NCI-H187 (cell line): ENCODE measurements around the gene PTOV1.

ENCODE experiments used
- DNase-seq, 2 experiments: peaks; one replicate each; lab custom pipeline; 2025; lab: John Stamatoyannopoulos, UW

PTOV1 gene

DNA sequence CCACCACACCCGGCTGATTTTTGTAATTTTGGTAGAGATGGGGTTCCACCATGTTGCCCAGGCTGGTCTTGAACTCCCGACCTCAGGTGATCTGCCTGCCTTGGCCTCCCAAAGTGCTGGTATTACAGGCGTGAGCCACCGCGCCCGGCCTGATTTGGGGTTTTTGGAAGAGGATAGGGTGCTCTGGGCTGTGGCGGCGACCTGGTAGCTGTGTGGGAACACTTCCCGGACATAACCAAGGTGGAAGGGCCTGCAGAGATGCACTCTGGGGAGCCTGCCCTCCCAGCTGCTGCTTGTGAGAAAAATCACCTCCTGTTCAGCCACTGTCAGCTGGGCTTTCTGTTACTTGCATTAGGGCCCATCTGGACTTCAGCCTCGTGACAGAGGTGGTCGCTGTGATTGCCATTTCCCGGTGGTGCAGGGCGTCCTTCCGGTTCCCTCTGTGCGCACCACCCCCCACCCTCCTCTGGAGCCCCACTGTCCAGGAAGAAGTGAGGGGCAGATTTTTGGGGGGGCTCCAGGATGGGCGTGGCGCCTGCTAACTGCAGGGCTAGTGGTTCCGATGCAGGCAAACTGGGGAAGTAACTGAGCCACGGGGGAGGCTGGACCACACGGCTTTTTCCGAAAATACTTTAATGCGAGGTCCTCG, 38.2 kb downstream of the PTOV1 start:
- DNase-seq, result no peak

DNA sequence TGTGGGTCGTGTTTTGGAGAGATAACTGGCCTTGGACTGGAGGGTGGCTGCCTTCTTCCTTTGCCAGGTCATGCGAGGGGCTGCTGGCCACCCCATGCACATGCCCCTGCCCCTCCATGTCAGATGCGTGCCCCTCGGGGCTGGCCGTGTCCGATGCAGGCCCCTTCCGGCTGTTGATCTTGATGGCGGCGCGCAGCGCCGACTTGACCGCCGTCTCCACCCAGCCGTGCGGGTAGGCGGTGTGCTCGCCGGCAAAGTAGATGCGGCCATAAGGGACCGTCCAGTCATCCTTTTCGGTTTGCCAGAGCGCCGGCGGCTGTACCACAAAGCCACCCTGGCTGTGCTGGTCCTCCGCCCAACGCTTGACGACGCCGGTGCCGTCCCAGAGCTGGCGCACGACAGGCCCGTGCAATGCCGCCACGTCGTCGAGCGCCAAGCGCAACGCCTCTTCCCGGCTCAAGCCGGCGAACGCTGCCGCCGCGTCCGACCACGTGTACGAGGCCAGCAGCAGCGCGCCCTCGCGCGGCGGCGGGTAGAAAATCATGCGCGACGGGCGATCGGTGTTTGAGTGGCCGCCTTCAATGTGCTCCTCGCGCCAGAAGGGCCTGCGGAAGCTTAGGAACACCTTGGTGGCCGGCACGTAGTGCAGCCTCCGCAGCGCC, 38.9 kb downstream of the PTOV1 start:
- DNase-seq, result peak; percentile 72 to 73

DNA sequence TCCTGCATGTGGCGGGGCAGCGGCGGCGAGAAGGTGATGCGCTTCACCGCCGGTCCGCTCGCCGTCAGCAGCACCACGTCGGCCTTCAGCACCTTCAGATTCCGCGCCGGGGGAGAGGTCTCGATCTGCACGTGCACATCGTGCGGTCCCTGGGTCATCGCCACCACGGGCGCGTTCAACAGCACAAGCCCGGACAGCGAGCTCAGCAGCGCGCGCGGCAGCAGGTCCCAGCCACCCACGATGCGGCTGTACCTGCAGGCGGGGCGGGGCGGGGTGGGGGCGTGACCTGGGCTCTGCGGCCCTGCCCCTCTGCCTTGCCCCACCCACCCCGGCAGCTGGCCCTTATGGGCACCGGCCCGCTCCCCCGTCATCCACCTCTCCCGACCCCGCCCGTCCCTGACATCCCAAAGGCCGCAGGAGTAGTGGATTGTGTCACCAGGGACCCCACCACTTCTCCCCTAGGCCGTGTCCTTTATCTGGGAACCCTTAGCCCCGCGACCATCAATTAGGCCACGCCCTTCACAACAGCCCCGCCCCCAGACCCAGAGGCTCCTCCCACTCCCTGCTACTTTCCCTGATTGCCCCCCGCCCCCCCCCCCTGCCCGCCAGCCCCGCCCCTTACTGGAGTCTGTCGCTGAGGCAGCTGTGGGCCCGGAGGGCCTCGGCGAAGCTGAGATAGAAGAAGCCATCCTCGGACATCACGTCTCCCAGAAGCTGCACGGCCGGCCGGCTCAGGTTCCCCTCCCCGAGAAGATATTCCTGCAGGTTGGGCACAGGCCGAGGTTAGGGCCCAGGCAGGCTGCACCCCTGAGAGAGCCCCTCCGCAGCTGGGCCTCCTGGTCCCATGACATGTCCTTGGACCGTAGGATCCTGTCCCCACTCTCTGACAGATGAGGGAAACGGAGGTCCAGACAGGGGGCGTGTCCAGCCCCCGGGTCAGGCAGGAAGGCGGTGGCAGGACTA, 39.7 kb downstream of the PTOV1 start:
- peak; percentile 86 to 87 for DNase-seq

DNA sequence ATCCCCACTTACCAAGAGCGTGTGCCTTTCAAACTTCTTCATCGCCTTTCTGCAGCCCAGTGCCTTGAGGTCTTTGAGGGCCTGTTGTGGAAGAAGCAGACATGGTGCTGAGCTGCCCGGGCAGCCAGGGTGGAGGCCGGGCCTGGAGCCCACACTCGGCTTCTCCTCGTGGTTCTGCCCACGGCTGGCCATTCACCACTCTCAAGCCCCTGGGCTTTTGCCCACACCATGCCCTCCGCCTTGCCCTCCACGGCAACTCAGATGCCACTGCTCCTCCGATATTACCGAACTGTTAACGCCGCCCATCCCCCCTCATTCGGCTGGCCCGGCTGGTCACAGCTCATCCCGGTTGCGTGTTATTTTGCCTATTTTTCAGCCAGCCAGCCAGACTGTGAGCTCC, 40.4 kb downstream of the PTOV1 start:
- no peak for DNase-seq

DNA sequence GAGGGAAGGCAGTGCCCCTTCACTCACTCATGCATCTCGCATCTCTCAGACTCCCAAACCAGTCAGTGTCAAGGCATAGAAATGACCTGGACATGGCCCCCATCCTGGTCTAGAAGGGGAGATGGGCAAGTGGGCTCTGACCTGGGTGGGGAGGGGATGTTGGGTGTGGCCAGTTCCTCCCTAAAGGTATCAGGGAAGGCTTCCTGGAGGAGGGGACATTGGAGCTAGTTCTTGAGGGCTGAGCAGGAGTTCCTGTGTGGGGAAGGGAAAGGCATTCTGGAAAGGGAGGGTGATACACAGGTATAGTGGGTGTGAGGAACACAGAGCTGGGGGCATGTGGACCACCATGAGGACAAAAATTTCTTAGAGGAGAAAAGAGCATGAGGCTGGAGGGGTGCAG, 41.8 kb downstream of the PTOV1 start:
- DNase-seq, result no peak

DNA sequence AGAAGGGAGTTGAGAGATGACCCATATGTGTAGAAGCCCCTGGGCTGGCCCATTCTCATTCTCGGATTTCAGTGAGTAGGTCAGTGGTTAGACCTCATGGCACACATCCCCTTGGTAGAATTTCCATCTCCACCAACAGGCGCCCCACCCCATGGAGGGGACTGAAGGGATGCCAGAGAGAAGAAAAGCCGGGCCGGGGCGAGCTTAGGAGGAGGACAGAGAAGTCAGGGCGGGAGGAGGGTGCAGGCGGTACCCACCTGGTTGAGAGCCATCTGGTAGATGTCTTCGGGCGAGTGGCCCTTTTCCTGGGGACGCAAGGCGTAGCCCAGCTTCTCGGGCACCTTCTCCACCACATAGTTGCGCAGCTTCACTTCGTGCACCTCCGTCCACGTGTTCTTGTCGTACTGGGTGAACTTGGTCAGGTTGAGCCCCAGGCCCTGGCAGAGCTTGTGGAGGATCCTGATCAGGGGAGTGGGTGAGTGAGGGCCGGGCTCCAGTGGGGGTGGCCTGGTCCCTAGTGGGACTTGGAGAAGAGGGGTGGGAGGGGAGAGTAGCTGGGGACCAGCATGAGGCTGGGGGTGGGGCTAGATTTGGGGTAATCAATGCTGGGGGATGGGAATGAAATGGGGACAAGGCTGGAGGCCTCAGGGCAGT, 43.2 kb downstream of the PTOV1 start:
- DNase-seq, result no peak

DNA sequence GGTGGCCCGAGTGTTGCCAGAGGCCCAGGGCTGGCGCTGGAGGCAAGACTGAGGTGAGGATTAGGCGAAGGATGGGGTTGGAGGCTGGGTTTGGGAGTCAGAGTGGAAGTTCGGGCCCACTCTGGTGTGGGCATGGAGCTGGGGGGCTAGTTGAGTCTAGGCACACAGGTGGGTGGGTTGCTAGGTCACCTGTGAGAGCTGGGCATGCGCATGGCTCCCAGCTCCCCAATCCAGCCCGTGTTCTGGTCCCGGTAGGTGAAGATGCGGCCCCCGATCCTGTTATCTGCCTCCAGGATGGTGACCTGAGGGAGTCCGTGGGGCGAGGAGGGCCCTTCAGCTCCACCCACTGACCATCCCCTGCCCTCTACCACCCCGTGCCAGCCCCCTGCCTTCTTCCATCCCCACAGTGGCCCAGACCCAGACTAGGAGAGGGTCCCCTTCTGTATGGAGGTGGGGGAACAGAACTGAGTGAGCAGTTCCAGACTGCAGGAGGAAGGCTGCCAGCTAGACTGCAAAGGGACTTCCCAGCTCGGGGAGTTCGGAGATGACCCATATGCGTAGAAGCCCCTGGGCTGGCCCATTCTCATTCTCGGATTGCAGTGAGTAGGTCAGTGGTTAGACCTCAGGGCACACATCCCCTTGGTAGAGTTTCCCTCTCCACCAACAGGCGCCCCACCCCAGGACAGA, 44.1 kb downstream of the PTOV1 start:
- no peak for DNase-seq

DNA sequence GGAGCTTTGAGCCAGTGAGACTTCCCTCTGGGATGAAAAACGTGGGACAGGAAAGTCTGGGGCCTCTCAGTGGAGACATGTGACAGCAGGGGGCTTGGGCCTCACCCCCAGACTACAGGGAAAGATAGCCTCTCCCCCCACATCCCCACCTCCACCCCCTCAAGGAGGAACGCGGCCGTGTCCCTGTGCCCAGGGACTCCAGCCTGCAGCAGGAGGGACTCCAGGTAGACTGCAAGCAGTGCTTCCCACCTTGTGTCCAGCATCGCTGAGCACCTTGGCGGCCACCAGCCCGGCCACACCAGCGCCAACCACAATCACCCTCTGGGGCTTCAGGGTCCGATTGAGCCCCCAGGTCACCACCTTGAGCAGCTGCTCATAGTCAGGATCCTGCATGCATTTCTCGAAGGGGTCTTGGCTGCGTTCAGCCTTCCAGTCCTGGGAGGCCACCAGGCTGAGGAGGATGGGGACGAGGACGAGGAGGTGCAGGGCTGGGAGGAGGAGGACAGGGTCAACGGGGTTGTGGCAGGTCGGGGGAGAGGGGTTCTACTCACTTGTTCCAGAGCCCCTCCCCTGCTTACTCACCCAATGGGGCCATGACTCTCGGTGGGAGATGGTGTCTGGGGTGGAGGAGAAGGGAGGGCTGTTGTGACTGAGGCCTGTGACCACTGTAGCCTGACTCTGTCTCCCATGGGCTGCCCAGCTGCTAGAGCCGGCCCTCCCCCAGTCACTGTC, 44.8 kb downstream of the PTOV1 start:
- DNase-seq, result no peak

DNA sequence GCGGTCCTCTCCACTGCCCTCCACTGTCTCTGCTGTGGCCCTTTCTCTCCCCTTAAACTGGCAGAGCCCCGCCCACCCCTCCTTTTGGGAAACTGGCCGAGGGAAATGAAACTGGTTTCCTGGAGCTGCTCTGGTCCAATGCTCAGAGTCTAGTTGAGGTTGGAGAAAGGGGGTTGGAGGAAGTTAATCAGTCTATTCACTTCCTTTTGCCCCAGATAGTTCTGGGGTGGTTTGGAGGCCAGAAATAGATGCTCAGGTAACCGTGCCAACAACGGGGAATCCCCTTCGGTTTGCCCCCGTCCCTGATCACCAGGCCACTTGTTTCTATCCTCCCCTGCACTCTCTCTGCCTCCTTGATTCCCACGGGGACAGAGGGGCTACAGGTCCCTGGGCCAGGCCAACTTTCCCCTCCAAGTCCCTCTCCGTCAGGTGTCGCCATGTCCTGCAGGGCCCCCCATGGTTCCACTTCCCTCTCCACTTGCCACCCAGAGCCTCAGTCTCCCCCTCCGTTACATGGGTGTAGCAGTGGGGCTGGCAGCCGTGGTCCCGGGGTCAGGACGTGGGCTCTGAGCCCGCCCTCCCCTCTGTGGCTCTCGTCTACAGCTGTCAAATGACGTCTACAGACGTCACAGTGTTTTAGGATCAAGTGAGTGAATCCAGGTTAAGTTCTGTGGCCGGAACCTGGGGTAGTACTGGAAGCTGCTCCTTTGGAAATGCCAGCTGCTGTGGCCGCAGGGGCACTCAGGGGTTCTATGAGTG, 46.1 kb downstream of the PTOV1 start, which contains the start of gene IL4I1:
Gene IL4I1, minus strand, starts transcription at position 25 of the 759 bp plus-strand sequence. CDS start 727 bp downstream, outside the sequence.
- no peak for DNase-seq

DNA sequence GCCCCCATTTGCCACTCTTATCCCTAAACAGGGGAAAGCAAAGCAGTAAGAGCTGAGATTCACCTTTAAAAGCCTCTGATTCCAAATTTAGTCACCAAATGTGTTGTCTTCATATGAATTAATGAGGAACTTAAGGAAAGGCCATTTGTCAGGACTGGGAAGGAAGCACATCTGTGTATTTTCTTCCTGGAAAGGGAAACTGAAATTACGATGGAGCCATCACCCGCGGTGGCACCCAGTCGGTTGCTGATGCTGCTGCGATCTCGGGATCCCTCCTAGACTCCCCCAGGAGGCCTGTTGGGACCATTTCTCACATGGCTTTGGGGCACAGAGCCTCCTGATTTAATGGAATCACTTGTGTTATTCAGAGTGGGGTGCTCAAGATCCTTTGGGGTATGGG, 53.2 kb downstream of the PTOV1 start:
- DNase-seq, result no peak

DNA sequence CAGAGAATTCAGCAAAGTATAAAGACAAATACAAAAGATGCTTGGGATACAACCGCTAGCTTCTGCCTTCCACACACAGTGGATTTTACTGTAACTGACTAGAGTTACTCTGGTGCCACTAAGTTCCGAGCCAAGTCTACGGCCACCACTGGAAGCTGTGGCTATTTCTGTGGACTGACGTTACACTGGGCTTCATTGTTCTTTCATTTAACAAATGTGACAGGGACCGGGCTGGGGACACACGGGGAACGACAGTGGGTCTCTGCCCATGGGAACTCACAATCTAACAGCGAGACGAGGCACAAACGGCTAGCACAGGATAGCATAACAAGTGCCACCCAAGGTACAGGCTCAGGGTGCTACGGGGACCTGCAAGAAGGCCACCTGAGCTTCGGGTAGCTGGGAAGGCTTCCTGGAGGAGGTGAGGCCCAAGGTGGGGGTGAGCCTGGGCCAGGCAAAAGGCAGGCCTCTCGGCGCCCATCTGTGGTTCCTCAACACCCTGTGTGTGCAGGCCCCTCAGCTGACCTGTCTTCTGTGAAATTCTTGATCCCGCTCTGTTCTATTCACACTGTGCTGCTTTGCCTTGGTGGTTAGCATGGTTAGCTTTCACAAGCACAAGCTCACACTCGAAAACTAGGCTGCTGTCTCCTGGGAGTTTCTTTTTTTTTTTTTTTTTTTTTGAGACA, 56.1 kb downstream of the PTOV1 start:
- no peak for DNase-seq

DNA sequence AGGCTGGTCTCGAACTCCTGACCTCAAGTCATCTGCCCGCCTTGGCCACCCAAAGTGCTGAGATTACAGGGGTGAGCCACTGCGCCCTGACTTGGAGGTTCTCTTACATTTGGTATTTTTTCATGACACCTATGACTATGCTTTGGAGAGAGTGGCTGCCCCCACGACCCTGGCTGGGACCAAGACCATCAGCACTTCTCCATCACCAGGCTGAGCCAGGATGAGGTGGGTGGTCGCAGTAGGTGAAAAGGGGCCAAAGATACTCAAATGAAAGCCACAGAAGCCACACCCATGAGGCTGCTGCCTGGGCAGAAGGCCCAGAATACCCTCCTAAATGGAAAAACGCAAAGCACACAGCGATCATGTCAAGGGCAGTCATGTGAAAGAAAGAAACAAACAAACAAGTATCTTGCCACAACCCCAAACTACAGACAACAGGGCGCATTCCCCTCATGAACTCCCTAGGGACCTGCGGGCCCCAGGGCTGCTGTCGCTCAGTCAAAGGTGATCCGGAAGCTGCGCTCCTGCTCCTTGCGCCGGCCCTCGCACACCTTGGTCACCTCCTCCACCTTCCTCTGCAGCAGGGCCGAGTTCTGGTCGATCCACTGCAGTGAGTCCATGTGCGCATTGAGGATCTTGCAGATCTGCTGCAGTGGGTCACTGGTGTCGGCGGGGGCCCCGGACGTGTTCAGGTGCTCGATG, 56.9 kb downstream of the PTOV1 start:
- DNase-seq, result no peak

DNA sequence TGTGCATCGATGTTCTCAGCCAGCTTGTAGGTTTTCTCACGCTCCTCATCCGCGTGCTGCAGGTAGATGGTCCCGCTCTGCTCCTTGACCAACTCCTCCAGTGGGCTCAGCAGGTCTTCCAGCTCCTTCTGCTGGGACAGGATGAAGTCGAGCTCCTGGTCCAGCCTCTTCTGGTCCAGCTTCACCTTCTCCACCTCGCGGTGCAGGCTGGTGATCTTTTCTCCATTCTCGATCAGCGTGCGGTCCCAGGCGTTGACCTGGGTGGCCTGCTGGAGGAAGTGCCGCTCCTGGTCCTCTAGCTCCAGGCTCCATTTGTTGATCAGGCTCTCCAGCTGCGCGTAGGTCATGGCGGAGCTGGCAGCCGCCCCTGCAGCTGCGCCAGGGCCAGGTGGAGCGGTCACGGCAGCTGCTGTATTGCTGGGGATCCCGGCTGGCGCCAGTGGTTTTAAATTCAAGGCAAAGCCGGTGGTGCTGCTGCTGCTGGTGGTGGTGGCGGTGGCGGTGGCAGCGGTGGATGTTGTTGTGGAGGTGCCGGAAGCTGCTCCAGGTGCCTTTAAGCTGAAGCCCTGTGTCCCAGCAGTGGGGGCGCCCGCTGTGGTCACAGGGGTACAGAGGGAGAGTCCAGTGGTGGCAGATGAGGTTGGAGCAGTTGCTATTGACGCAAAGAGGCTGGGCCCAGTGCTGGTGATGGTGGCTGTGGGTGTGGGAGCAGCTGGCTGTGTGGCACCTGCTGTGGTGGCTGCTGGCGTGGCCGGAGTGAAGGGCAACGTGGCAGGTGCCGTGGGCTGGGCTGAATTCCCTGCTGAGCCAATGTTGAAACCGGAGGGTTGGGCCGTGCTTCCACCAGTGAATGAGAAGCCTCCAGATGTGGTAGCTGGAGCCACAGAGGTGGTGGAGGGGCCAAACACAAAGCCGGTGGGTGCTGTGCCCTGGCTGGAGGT, 57.8 kb downstream of the PTOV1 start:
- no peak for DNase-seq

DNA sequence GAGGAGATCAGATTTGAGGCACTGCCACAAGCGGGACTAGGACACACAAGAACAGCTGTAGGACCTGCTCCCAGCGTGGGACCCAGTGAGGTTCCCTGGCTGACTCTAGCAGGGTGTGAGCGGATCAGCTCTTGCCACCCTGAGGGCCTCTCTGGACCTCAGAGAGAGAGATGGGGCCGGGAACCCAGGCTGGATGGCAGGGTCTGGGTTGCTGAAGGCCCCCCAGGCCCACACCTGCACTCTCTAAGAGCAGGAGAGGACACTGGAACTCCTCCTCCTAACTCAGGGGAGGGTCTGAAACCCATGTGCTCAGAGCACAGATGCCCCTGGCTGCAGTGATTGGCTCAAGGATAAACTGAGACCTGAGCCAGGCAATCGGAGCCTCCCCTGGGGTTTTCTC, 59.2 kb downstream of the PTOV1 start:
- DNase-seq, result no peak
